Activated T-helper 1 cell treated with anti-CD3 and anti-CD28 coated beads, Interleukin-12 subunit alpha, Interleukin-12 subunit beta, Interleukin-2, Interleukin-4 antibody, amounts not matched to agents 30 ng/mL and 10 ng/mL and 1 ng/mL, durations not matched to agents 14 hours and 24 hours and 36 hours (primary cell): Measurements from ENCODE around the gene SLC9A7. TPM values are rescaled to one million over a fixed set of nuclear protein-coding genes. Genes with fewer than 3 reads are reported as not detected.
"Not testable (repeated sequence)": the region's sequence is repeated elsewhere in the genome, so short reads cannot be mapped to it uniquely, and the experiment has no call there.

Experiments
- DNase-seq: peaks from one replicate; pipeline ENCODE4 v3.0.0; 2021; ENCODE audit warnings: low spot score
- H3K27ac Mint-ChIP-seq: one replicate; pipeline ENCODE4 v1.8.0; 2021; ENCODE audit warnings: mild to moderate bottlenecking, mixed read lengths
- H3K27me3 Mint-ChIP-seq: one replicate; pipeline ENCODE4 v1.8.0; 2022; ENCODE audit warnings: mild to moderate bottlenecking, moderate library complexity, mixed read lengths; ENCODE audit not compliant: insufficient read depth
- H3K36me3 Mint-ChIP-seq: one replicate; pipeline ENCODE4 v1.8.0; 2021; ENCODE audit warnings: low read depth, mixed read lengths
- H3K4me1 Mint-ChIP-seq: one replicate; pipeline ENCODE4 v1.8.0; 2021; ENCODE audit warnings: low read depth, mixed read lengths
- H3K4me3 Mint-ChIP-seq: one replicate; pipeline ENCODE4 v1.8.0; 2021; ENCODE audit warnings: mild to moderate bottlenecking, moderate library complexity, mixed read lengths
- H3K9me3 Mint-ChIP-seq: one replicate; pipeline ENCODE4 v1.8.0; 2021; ENCODE audit warnings: mixed read lengths
- intact Hi-C: fragments of 100-400 bp; cut with micrococcal nuclease; formaldehyde crosslinking; loops from one replicate; pipeline ENCODE4 v1.15.1; 2024
- total RNA-seq: library from RNA; stranded (reverse); gene quantifications from 2 replicates; pipeline ENCODE4 v1.2.3, GENCODE V29; 2022

Gene SLC9A7
- total RNA-seq, result 36.9 and 39.6 TPM in 2 replicates

GRCh38 chrX:46758956-46759644, at the start of gene SLC9A7:
Gene SLC9A7, minus strand, starts transcription at chrX:46759118. Its CDS starts 89 bp downstream, at chrX:46759029.
- Mint-ChIP-seq H3K9me3 (no peaks in the 10 kb centered on the region), H3K27ac (peak within 1 kb of the TSS; percentile 95), H3K36me3 (peaks cover 6% of the 10 kb centered on the region), H3K27me3 (peaks cover 7% of the 10 kb centered on the region), H3K4me3 (peak within 1 kb of the TSS; percentile 99), H3K4me1 (peaks cover 9% of the 10 kb centered on the region)
- DNase-seq, result peak; percentile 74
- intact Hi-C loops, result loop anchor here (1.0 to 5.0 kb wide), 11 partner anchors 33 to 333 kb away; partner anchors contain the start of genes CHST7, RP2 and ZNF674

DNA sequence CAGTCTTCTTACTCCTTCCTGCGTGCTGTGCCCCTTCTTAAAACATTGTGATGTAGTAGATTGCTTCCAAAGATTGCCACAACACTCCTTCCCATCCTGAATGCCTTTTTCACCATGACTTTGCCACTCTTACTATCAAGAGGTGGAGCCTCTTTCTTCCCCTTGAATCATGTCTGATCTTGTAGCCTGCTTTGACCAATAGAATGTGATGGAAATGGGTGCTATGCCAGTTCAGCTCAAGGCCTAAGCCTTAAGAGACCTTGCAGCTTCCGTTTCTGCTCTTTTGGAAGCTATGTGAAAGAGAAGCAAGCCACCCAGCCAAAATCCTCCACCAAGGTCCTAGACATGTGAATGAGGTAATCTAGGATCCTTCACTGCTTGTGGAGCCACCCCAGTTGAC, 46.4 kb upstream of the SLC9A7 start:
- Mint-ChIP-seq H3K9me3 (no peaks in the 10 kb centered on the region), H3K4me1 (no peaks in the 10 kb centered on the region), H3K4me3 (no peak overlapping the region), H3K27me3 (peaks cover 3% of the 10 kb centered on the region), H3K36me3 (no peaks in the 10 kb centered on the region), H3K27ac (no peak overlapping the region)
- intact Hi-C loops, result no loop called here
- no peak for DNase-seq

DNA sequence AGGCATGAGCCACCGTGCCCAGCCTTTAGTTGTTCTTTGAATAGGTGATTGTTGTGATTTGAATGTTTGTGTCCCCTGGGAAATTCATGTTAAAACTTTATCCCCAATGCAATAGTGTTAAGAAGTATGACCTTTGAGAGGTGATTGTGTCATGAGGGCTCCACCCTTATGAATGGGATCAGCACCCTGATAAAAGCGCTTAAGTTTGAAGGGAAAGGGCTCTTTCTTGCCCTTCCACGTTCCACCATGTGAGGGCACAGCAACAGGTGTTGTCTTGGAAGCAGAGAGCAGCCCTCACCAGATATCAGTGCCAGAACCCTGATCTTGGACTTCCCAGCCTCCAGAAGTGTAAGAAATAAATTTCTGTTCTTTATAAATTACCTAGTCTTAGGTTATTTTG, 44.2 kb upstream of the SLC9A7 start:
- intact Hi-C loops, result no loop called here
- no peaks in the 10 kb centered on the region for H3K9me3 Mint-ChIP-seq
- no peak for DNase-seq
- no peaks in the 10 kb centered on the region for H3K36me3 Mint-ChIP-seq
- no peaks in the 10 kb centered on the region for H3K27me3 Mint-ChIP-seq
- H3K27ac Mint-ChIP-seq, result no peak overlapping the region
- H3K4me3 Mint-ChIP-seq, result no peak overlapping the region
- no peaks in the 10 kb centered on the region for H3K4me1 Mint-ChIP-seq

- DNase-seq, result peak; percentile 51
- intact Hi-C loops, result loop anchor here (1.0 to 2.0 kb wide), 6 partner anchors 37 to 415 kb away; partner anchors contain the start of genes SLC9A7 and ZNF674
- Mint-ChIP-seq H3K4me3 (no peak overlapping the region), H3K27me3 (no peaks in the 10 kb centered on the region), H3K27ac (no peak overlapping the region), H3K36me3 (no peaks in the 10 kb centered on the region), H3K9me3 (no peaks in the 10 kb centered on the region), H3K4me1 (peaks cover 18% of the 10 kb centered on the region)
Measured at GRCh38 chrX:46796574-46797191, 37.8 kb upstream of the SLC9A7 start.

DNA sequence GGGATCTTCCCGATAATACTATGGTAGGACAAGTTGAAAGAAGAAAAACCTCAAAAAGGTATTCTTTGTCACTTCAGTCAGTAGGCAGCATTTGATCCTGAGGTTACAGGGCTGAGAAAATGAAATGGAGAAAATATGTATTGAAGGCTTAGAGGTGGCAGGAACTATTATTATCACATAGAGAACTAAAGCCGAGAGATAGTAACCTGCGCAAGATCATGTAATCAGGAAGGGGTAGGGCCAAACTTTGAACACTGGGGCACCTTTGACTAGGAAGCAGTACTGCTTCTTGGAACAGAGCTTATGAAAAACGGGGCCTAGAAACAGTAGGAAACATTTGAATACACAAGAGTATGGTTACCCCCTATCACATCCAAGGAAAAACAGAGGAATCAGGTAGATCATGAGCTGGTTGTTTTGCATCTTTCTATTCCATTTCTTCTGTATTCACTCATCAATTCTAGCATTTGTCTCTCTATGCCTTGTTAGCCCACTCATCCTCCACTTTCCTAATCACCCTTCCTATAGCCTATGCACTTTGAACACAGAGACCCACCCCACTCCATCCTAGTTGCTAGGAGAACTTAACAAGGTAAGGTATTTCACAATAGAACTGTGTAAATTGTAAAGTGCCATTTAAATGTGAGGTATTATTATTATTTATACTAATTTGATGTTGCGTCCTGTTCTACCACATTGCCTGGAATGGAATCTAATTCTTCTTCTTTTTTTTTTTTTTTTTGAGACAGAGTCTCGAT, 34.6 kb upstream of the SLC9A7 start:
- Mint-ChIP-seq H3K27ac (no peak overlapping the region), H3K4me3 (no peak overlapping the region), H3K27me3 (no peaks in the 10 kb centered on the region), H3K36me3 (no peaks in the 10 kb centered on the region), H3K4me1 (peaks cover 18% of the 10 kb centered on the region), H3K9me3 (no peaks in the 10 kb centered on the region)
- intact Hi-C loops, result loop anchor here (2.0 to 5.0 kb wide), 2 partner anchors 43 to 221 kb away; partner anchors contain the start of genes CHST7 and RP2
- no peak for DNase-seq

DNA sequence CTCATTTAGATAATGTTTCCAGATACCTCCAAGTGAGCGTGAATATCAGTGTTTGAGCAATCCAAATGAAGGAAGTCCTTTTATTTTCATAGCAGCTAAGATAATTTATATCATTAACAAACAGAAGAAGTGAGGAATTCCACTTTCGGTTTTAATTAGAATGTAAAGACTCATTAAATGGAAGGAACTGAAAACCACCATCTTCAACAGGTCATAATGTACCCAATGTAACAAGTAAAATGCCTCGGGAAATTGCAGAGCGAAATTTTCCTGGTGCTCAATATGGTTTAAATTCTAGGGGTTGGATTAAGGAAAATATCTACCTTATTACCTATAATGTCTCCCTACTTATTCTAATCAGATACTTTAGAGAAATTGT, 33.9 kb upstream of the SLC9A7 start:
- H3K27ac Mint-ChIP-seq, result no peak overlapping the region
- no peaks in the 10 kb centered on the region for H3K27me3 Mint-ChIP-seq
- H3K4me1 Mint-ChIP-seq, result peaks cover 18% of the 10 kb centered on the region
- H3K4me3 Mint-ChIP-seq, result no peak overlapping the region
- H3K36me3 Mint-ChIP-seq, result no peaks in the 10 kb centered on the region
- DNase-seq, result no peak
- H3K9me3 Mint-ChIP-seq, result no peaks in the 10 kb centered on the region
- intact Hi-C loops, result loop anchor here (1.0 to 5.0 kb wide), 3 partner anchors 33 to 220 kb away; partner anchors contain the start of genes CHST7, RP2 and SLC9A7

GRCh38 chrX:46791927-46792809, 33.2 kb upstream of the SLC9A7 start:
- H3K27me3 Mint-ChIP-seq, result no peaks in the 10 kb centered on the region
- no peak overlapping the region for H3K4me3 Mint-ChIP-seq
- no peak overlapping the region for H3K27ac Mint-ChIP-seq
- H3K4me1 Mint-ChIP-seq, result peaks cover 18% of the 10 kb centered on the region
- H3K36me3 Mint-ChIP-seq, result no peaks in the 10 kb centered on the region
- no peaks in the 10 kb centered on the region for H3K9me3 Mint-ChIP-seq
- DNase-seq, result no peak
- intact Hi-C loops, result loop anchor here (1.0 to 5.0 kb wide), 3 partner anchors 33 to 220 kb away; partner anchors contain the start of genes CHST7, RP2 and SLC9A7

DNA sequence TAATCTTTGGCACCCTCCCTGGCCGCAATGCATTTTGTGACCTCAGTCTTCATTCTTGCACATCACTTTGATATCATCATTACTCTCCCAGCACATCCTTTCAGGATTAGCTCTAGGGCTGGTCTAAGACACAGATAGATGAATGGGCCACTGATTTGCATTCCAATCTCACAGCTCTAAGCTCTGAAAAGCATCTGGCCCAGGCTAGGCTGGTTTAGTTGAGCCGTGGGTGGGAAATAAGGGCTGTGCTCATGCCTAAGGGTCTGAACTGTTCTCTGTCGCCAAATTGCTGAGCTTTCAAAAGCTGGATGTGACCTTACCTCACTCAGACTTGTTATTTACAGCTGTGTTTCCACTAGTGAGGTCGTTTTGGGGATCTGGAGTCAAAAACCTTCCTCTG, 30.0 kb upstream of the SLC9A7 start:
- H3K4me1 Mint-ChIP-seq, result peaks cover 18% of the 10 kb centered on the region
- no peaks in the 10 kb centered on the region for H3K27me3 Mint-ChIP-seq
- no peak overlapping the region for H3K27ac Mint-ChIP-seq

GRCh38 chrX:46784437-46784836, 25.5 kb upstream of the SLC9A7 start:
- H3K4me1 Mint-ChIP-seq, H3K36me3 Mint-ChIP-seq, DNase-seq, H3K27ac Mint-ChIP-seq, H3K4me3 Mint-ChIP-seq, intact Hi-C loops, H3K27me3 Mint-ChIP-seq, H3K9me3 Mint-ChIP-seq: not testable (repeated sequence)

More for the DNA sequence above, 30.0 kb upstream of the SLC9A7 start:
- Mint-ChIP-seq H3K4me3 (no peak overlapping the region), H3K9me3 (no peaks in the 10 kb centered on the region), H3K36me3 (no peaks in the 10 kb centered on the region)
- intact Hi-C loops, result no loop called here
- no peak for DNase-seq

DNA sequence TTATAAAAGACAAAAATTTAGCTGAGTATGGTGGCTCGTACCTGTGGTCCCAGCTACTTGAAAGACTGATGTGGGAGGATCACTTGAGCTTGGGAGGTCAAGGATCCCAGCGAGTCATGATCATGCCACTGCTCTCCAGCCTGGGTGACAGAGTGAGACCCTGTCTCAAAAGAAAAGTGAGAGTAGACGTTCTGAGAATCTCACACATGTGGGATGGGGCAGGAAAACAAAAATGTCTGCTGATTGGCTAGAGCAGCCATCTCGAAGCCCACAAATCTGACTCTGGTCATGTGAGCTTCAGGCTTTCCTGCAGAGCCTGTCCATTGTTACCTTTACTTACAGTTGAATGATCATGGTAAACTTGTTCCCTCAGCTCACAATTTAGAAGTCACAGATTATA, 23.1 kb upstream of the SLC9A7 start:
- no peaks in the 10 kb centered on the region for H3K27me3 Mint-ChIP-seq
- no peaks in the 10 kb centered on the region for H3K9me3 Mint-ChIP-seq
- H3K27ac Mint-ChIP-seq, result no peak overlapping the region
- H3K36me3 Mint-ChIP-seq, result no peaks in the 10 kb centered on the region
- intact Hi-C loops, result loop anchor here (1.0 kb wide), 1 partner anchor 26 kb away; no protein-coding TSS in a partner anchor
- DNase-seq, result no peak
- H3K4me1 Mint-ChIP-seq, result peaks cover 11% of the 10 kb centered on the region
- H3K4me3 Mint-ChIP-seq, result no peak overlapping the region

DNA sequence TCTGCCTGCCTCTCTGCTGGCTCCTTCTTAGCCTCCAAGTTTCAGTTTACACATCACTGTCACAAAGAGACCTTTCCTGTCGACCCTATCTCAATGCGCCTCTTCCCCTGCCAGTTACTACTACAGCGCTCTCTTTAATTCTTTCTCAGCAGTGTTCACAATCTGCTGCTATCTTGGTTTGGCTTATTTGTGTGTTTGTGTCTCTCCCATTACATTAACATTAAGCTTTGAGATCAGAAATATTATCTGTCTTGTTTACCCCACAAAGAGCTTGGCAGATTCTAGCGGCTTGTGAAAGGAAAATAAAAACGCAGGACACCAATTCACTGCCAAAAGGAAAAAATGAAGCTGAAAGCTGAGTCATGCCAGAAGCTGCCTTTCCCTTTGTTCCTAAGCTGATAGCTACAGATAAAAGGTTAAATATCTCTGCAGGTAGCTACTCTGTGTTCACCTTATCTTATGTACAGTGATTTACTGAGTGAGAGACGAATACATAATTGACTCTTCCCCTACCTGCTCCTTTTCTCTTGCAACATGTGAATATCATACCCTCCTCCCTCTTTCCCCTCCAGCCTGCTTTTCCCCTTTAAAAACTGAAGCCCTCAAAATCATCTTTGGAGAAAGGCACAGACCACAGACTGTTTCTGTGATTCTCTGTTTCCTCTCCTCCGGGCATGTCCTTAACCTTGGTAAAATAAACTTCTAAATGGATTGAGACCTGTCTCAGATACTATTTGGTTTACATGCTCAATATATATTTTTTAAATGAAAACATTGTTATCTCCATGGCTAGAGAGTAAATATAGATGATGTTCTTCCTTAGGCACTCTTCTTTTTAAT, 19.3 kb upstream of the SLC9A7 start:
- Mint-ChIP-seq H3K27me3 (no peaks in the 10 kb centered on the region), H3K4me3 (no peak overlapping the region), H3K27ac (no peak overlapping the region), H3K9me3 (no peaks in the 10 kb centered on the region), H3K4me1 (peaks cover 11% of the 10 kb centered on the region), H3K36me3 (no peaks in the 10 kb centered on the region)
- DNase-seq, result no peak
- intact Hi-C loops, result no loop called here
